Head of caudate nucleus (tissue), 42 donors: ENCODE measurements around the gene RHOH.
"Not testable (repeated sequence)": the region's sequence is repeated elsewhere in the genome, so short reads cannot be mapped to it uniquely, and the experiment has no call there.

Experiments
- DNase-seq, 42 donors: peaks; one replicate each; pipeline versions ENCODE4 v3.0.0 to v3.0.0-alpha.2; 2020 to 2021; ENCODE audit warnings: mixed read lengths in 7 of 42
- intact Hi-C: fragments of 100-400 bp; cut with DNase I; formaldehyde crosslinking; loops from one replicate; pipeline ENCODE4 v1.15.0; 2022

RHOH gene

GRCh38 chr4:40280586-40280985, 83.8 kb downstream of the RHOH start:
- intact Hi-C loops: no loop called here

GRCh38 chr4:40281099-40281498, 84.3 kb downstream of the RHOH start:
- DNase-seq: no peak
- intact Hi-C loops: no loop called here

More at GRCh38 chr4:40280586-40280985, 83.8 kb downstream of the RHOH start:
- no peak for DNase-seq

- DNase-seq: no peak
- intact Hi-C loops: no loop called here
Measured at GRCh38 chr4:40281913-40282312, 85.1 kb downstream of the RHOH start.

DNA sequence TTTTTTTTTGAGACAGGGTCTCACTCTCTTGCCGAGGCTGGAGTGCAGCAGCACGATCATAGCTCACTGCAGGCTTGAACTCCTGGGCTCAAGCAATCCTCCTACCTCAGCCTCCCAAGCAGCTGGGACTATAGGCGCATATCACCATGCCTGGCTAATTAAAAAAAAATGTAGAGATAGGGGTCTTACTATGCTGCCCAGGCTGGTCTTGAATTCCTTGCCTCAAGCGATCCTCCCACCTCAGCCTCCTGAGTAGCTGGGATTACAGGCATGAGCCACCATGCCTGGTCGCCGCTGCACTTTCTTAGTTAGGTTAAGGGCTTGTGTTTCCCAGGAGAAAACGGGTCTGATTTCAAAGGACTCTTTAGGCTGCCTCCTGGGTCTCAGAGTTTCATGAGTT, 86.0 kb downstream of the RHOH start:
- DNase-seq, intact Hi-C loops: not testable (repeated sequence)

DNA sequence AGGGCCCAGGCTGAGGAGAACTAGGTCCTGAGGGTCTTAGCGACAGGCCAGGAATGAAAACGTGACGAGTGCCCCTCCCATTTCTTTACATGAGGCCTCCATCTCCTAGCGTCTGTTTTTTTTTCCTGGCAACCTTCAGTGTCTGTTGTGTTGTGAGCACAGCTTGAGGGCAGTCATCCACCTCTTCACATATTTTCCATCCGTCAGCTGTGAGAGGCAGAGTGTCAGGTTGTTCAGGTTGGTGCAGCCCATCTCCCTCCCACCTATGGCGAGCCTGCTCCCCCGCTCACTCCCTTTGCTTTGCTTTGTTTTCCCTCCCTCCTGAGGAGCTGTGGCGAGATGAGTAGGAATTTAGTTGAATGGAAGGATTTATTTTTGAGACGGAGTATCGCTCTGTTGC, 86.6 kb downstream of the RHOH start:
- no peak for DNase-seq
- intact Hi-C loops: no loop called here

DNA sequence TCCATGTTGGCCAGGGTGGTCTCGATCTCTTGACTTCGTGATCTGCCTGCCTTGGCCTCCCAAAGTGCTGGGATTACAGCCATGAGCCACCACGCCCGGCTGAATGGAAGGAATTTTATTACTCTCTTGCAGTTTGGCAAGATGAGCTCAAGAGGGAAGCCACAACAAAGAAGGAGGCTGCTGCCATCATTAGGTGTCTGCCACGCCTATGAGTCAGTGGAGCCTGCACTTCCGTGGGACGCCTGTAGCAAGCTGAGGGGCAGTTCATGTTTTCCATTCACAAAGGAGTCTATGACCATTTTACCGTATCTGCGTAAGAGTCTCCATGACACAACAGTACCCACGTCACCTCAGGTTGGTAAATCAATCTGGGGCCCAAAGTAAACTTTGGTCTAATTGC, 87.1 kb downstream of the RHOH start:
- no peak for DNase-seq
- intact Hi-C loops: no loop called here

DNA sequence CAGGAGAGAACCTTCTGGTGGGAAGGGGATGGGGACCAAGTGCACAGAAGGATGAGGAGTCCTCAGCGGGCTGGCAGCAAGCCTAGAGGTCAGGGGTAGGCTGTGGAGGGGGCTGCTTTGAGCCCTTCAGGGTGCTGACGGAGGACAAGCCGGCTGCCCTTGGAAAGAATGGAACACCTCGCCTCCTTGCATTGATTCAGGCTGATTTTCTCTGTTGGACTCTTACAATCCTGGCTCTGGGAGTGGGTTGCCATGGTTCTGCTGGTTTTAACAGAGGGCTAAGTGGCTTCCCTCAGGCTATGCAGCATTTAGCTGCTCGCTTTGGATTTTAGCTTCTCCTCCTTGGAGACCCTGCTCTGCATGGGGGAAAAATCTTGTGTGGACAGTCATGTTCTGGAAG, 88.9 kb downstream of the RHOH start:
- intact Hi-C loops: no loop called here
- DNase-seq: no peak

DNA sequence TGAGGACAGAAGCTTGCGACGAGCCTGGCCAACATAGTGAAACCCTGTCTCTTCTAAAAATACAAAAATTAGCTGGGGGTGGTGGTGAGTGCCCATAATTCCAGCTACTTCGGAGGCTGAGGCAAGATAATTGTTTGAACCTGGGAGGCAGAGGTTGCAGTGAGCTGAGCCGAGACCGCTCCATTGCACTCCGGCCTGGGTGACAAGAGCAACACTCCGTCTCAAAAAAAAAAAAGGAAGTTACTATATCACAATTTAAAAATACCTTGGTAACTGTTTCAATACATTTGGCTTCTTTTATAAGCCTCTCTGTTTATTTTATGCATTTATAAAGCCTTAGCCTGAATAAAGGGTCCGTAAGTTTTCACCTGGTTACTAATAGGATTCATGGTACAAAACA, 91.7 kb downstream of the RHOH start:
- DNase-seq: no peak
- intact Hi-C loops: no loop called here

DNA sequence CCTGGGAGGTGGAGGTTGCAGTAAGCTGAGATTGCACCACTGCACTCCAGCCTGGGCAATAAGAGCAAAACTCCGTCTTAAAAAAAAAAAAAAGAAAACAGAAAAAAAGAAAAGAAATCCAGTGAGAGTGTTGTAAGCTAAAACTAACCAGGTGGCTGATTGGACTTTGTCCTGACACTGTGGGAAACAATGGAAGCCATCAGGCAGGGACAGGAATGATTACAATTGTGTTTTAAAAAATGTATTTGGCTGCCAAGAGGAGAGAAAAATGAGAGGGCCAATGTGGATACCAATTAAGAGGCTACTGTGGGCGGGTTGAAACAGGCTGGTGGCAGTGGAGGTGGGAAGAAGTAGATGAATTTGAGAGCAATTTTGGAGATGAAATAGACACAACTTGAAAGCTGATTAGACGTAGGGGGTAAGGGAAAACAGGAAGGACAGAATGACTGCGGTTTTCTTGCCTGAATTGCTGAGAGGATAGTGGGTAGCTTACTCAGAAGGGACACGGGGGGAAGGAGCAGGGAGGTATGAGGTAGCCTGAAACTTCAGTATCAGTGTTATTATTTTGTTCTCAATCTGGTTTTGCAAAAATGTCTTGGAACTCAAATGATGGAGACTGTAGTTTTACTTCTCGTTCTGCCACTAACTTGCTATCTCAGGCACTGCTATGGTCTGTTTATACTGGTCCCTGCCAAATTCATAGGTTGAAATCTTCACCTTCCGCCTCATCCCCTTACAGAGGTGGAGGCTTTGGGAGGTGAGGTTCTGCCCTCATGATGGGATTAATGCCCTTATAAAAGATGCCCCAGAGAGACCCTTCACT, 92.7 kb downstream of the RHOH start:
- intact Hi-C loops: no loop called here
- DNase-seq: no peak

GRCh38 chr4:40290611-40291186, 93.9 kb downstream of the RHOH start:
- DNase-seq, intact Hi-C loops: not testable (repeated sequence)

DNA sequence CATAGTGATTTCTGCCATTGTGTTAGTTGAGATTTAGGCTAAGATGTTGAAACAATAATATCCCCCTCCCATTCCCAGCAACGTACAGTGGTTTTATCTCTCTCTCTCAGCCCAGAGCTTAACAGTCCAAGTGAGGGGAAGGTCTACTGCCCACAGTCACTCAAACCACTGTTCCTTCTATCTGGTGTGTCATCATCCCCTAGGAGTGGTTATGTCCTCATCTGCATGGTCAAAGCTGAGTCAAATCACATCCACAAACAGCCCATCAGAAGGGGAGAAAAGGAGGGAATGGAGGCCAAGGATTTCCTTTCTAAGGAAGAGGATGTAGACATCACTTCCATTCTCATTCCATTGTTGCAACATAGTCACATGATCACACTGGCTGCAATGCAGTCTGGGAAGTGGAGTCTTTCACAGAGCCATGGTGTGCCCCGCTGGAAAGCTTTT, 95.5 kb downstream of the RHOH start:
- intact Hi-C loops: no loop called here
- DNase-seq: no peak

- no peak for DNase-seq
- intact Hi-C loops: no loop called here
Measured at GRCh38 chr4:40294339-40294738, 97.5 kb downstream of the RHOH start.

- intact Hi-C loops, DNase-seq: not testable (repeated sequence)
Measured at GRCh38 chr4:40295030-40295429, 98.2 kb downstream of the RHOH start.

DNA sequence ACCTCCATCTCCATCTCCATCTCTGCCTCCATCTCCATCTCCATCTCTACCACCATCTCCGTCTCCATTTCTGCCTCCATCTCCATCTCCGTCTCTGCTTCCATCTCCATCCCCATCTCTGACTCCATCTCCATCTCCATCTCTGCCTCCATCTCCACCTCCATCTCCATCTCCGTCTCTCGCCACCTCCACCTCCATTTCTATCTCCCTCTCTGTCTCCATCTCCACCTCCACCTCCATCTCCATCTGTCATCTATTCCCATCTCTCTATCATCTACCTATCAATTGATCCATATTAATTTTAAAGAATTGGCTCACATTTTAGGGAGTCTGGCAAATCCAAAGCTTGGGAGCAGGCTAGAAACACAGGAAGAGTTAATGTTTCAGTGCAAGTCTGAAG, 98.7 kb downstream of the RHOH start:
- DNase-seq: no peak
- intact Hi-C loops: no loop called here
